ENCODE measurements around the gene MROH8.
"Not testable (repeated sequence)": the region's sequence is repeated elsewhere in the genome, so short reads cannot be mapped to it uniquely, and the experiment has no call there.

MROH8 gene

DNA sequence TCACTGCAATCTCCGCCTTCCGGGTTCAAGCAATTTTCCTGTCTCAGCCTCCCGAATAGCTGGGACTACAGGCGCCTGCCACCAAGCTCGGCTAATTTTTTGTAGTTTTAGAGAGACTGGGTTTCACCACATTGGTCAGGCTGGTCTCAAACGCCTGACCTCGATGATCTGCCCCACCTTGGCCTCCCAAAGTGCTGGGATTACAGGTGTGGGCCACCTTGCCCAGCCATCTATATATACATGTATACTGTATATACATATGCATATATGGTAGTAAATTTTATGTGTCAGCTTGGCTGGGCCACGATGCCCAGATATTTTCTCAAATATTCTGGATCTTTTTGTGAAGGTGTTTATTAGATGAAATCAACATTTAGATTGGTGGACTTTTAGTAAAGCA, 102.3 kb downstream of the MROH8 start:
- DNase-seq = no peak

DNA sequence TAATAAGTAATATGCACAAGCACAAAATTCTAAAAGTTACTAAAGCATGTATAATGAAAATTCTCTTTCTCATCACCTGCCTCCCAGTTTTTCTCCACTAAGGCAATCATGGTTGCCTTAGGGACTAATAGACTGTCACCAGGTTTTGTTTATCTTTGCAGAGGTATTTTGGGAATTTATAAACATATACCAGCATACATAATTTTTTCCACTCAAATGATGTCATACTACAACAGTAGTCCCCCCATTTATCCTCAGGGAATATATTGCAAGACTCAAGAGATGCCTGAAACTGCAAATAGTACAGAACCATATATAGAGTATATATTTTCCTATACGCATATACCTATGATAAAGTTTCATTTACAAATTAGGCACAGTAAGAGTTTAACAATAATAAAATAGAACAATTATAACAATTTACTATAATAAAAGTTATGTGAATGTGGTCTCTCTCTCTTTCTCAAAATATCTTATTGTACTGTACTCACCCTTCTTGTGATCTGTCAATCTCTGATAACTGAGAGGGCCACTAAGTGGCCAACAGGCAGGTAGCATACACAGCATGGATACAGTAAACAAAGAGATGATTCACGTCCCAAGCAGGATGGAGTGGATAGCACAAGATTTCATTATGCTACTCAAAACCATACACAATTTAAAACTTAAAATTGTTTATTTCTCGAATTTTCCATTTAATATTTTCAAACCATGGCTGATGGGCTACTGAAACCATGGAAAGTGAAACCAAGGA, 103.2 kb downstream of the MROH8 start:
- DNase-seq = no peak

DNA sequence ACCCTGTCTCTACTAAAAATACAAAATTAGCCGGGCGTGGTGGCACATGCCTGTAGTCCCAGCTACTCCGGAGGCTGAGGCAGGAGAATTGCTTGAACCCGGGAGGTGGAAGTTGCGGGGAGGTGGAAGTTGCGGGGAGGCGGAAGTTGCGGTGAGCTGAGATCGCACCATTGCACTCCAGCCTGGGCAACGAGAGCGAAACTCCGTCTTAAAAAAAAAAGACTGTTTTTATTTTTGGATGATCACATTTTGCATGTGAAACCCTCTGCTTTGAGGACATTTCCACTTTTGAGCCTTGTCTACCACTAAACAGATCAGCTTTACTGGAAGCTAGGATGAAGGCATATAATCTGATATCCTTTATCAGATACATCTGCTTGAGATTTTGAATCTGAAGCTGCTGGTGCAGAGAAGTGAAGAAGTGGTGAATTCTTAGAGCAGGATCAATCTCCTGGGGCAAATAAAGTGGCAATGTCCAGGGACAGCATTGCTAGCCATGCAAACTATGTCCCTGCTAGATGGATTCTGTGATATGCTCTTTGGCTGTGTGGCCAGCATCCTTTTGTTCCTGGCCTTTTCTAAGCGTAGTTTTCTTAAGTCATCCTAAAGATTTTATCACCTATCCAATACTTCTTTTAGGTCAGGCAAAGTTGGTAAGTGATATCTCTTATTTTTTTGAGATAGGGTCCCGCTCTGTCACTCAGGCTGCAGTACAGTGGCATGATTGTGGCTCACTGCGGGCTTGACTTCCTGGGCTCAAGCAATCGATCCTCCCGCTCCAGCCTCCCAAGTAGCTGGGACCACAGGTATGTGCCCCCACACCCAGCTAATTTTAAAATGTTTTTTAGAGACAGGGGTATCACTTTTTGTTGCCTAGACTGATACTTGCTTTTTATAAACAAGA, 106.8 kb downstream of the MROH8 start:
- DNase-seq = no peak

GRCh38 chr20:37071481-37071911, 107.9 kb downstream of the MROH8 start:
- no peak for DNase-seq

- DNase-seq = not testable (repeated sequence)
Observed at GRCh38 chr20:37069563-37069962, 109.8 kb downstream of the MROH8 start.

GRCh38 chr20:37066168-37066567, 113.2 kb downstream of the MROH8 start:
- DNase-seq = no peak

DNA sequence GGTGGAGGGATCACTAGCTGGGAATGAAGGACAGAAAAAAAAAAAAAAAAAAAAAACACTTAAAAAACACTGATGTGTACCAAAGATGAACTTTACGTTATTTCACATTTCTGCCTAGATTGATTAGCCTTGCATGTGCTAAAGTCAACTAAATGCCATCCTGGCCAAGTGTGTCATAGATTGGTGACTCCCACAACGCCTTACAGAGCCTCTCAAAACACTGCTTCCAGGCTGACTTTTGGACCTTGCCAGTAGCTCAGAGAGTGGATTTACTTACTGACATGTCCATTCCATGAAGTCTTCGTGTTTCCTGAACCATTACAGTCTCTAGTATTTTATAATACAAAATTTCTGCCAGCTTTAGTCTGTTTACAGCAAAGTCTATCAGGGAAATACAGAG, 124.1 kb downstream of the MROH8 start:
- DNase-seq = no peak

DNA sequence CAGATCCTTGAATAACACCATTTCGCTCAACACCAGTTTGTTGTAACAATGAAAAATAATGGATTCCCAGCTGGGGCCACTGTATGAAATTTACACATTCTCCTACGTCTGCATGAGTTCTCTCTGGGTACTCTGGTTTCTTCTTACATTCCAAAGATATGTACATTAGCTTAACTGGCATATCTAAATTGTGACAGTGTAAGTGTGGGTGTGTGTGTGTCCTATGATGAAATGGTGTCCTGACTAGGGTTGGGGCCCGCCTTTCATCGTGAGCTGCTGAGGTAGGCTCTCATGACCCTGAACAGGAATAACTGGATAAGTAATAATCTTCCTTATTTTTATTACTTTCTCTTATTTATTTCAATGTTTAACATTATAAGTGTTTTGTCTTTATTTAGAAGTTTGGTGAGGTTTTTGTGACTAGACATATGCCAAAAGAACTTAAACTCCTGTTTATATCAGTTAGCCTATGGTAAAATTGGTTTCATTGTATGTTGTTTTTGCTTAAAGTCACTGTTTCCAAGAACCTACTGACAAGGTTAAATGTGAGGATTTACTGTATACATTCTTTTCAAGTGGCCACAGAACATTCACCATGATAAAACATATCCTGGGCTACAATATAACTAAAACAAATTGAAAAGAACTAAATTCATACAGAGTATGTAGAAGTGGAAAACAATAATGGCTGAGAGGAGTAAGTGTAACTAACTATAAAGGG, 126.0 kb downstream of the MROH8 start:
- no peak for DNase-seq
